T-helper 2 cell (primary cell): Measurements from ENCODE around the gene ABCB8.

Experiments
- DNase-seq, 5 experiments: peaks; one replicate each; pipeline versions ENCODE4 v3.0.0 to v3.0.0-alpha.2; 2012 to 2022

Gene ABCB8

GRCh38 chr7:151058781-151059366 lies 30.6 kb downstream of the ABCB8 start:
- peak in 2 of 5 experiments; percentile 16 to 23 for DNase-seq

- DNase-seq: peak; percentile 47 to 84 (median 60)
Observed at GRCh38 chr7:151059367-151060112, 31.3 kb downstream of the ABCB8 start, which contains the start of gene SLC4A2. TSS of gene SLC4A2 (plus strand) at chr7:151059589. CDS start at chr7:151061988, 2,399 bp downstream.

GRCh38 chr7:151060113-151060415 lies 31.8 kb downstream of the ABCB8 start:
- DNase-seq: no peak

GRCh38 chr7:151060416-151061212 lies 32.4 kb downstream of the ABCB8 start:
- peak in 1 of 5 experiments; percentile 26 for DNase-seq

GRCh38 chr7:151061213-151062110 lies 33.2 kb downstream of the ABCB8 start:
- no peak for DNase-seq

GRCh38 chr7:151062111-151062398 lies 33.8 kb downstream of the ABCB8 start:
- DNase-seq: no peak

GRCh38 chr7:151062399-151063211 lies 34.4 kb downstream of the ABCB8 start:
- no peak for DNase-seq

GRCh38 chr7:151063212-151063561 lies 34.9 kb downstream of the ABCB8 start:
- DNase-seq: no peak

- no peak for DNase-seq
Observed at GRCh38 chr7:151064454-151064853, 36.2 kb downstream of the ABCB8 start.

- DNase-seq: no peak
Observed at GRCh38 chr7:151064993-151065392, 36.7 kb downstream of the ABCB8 start.

GRCh38 chr7:151065516-151065915 lies 37.3 kb downstream of the ABCB8 start:
- DNase-seq: no peak

GRCh38 chr7:151066273-151066974 lies 38.2 kb downstream of the ABCB8 start:
- no peak for DNase-seq

GRCh38 chr7:151068069-151068773 lies 40.0 kb downstream of the ABCB8 start:
- DNase-seq: no peak

GRCh38 chr7:151069841-151070573 lies 41.8 kb downstream of the ABCB8 start:
- DNase-seq: no peak

- no peak for DNase-seq
Observed at GRCh38 chr7:151070574-151070960, 42.3 kb downstream of the ABCB8 start.

GRCh38 chr7:151071032-151071866 lies 43.0 kb downstream of the ABCB8 start:
- no peak for DNase-seq

GRCh38 chr7:151073990-151074389 lies 45.7 kb downstream of the ABCB8 start:
- no peak for DNase-seq

- no peak for DNase-seq
Observed at GRCh38 chr7:151074817-151075661, 46.8 kb downstream of the ABCB8 start.
